Activated CD8-positive, alpha-beta memory T cell treated with anti-CD3 and anti-CD28 coated beads for 24 hours (primary cell): Measurements from ENCODE around the gene MCOLN3.
A peak's percentile ranks its signal among the peaks of the same experiment; 100 is the strongest.
"Not testable (repeated sequence)": the region's sequence is repeated elsewhere in the genome, so short reads cannot be mapped to it uniquely, and the experiment has no call there.

ENCODE experiments used
- DNase-seq: peaks from one replicate; pipeline ENCODE4 v3.0.0-alpha.2; 2020

The MCOLN3 gene

DNA sequence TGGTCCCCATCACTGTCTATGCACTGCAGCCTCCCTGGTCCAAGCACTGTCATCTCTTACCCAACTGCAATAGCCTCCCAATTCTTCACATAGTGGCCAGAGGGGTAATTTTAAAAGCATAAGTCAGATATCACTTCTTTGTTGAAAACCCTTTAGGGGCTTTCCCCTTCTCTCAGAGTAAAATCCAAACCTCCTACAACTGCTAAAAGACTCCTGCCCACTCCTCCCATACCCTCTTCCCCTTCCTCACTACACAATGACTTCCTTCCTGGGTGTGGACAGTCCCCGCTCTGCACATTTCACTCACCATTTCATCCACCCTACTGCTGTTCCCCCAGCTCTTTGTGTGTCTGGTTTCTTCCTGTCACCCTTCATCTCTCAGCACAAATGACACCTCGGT, 59.7 kb downstream of the MCOLN3 start:
- DNase-seq: no peak

- DNase-seq: not testable (repeated sequence)
Measured at GRCh38 chr1:84986561-84986960, 61.7 kb downstream of the MCOLN3 start.

DNA sequence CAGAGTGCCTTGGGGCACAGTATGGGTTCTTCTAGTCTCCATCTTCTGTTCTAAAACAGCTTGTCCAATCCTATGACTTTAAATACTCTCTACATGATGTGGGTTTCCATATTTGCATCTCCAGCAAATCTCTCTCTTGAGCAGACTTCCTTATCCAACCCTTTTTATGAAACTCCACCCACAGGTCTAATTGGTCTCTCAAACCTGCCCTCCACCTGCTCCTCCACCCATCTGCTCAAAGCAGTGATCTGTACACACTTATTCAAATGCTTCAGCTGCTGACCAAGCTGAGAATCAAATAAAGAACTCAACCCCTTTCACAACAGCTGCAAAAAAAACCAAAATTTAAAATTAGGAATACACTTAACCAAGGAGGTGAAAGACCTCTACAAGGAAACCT, 62.9 kb downstream of the MCOLN3 start:
- DNase-seq: no peak

- no peak for DNase-seq
Measured at GRCh38 chr1:84982395-84982794, 65.9 kb downstream of the MCOLN3 start.

GRCh38 chr1:84975035-84975434, 73.3 kb downstream of the MCOLN3 start:
- no peak for DNase-seq

- DNase-seq: peak; percentile 61
Measured at GRCh38 chr1:84973498-84974334, 74.6 kb downstream of the MCOLN3 start.

- no peak for DNase-seq
Measured at GRCh38 chr1:84972377-84972987, 75.8 kb downstream of the MCOLN3 start.

GRCh38 chr1:84971957-84972356, 76.3 kb downstream of the MCOLN3 start:
- DNase-seq: no peak

- DNase-seq: no peak
Measured at GRCh38 chr1:84969489-84970250, 78.6 kb downstream of the MCOLN3 start.

DNA sequence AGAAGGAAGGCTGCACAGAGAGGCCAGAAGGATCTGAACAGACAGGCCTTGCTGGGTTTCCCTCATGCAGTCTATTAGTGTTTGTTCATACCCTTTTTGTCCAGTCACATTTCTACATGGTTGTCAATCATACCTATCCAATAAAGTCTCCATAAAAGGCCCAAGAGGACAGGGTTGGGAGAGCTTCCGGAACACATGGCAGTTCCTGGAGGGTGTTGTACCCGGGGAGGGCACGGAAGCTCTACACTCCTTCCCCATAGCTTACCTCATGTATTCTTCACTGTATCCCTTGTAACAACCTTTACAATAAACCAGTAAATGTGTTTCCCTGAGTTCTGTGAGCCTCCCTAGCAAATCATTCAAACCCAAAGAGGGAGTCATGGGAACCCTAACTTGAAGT, 79.4 kb downstream of the MCOLN3 start:
- no peak for DNase-seq

DNA sequence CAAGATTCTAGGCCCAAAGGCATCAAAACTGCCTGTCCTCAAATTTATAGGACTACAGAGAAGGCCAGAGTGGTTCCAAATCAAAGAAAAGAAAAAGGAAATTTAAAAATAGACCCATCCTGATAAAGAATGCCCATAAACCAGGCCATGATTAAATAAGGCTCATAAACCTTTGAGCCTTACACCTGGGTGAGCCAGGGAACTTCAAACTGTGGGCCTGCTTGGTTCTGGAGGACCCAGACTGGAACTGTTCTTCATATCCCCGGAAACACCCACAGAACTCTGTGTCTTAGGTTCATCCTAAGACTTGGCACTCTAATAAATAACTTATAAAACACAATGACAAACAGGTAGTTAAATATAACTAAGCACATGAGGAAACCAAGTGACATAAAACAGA, 80.2 kb downstream of the MCOLN3 start:
- DNase-seq: no peak
